Transverse colon (tissue), 3 donors: ENCODE results near the gene ACOT4.

Experiments
- EP300 ChIP-seq: sonication (generic); formaldehyde crosslinking; IDR thresholded peaks from one replicate; pipeline ENCODE4 v1.6.1; 2017; ENCODE audit warnings: antibody characterized with exemption, low read depth
- POLR2A ChIP-seq: fragments of 450-650 bp; IDR thresholded peaks from one replicate; pipeline ENCODE4 v1.6.1; 2016; ENCODE audit warnings: antibody characterized with exemption, mild to moderate bottlenecking, moderate library complexity
- TF ChIP-seq, protein P1 (sequence below), 5 experiments: fragments of 200-600 bp in 3 of 5; fragments of 450-650 bp in 2 of 5; sonication (generic) in 3 of 5; IDR thresholded peaks; 1 replicate in 2 of 5; 2 replicates in 3 of 5; pipeline ENCODE4 v1.5.1; 2016 to 2017; ENCODE audit warnings: antibody characterized with exemption in 5 of 5, inconsistent platforms in 3 of 5, mild to moderate bottlenecking in 2 of 5, moderate library complexity in 1 of 5

GRCh38 chr14:73627151-73627558 is 35.5 kb downstream of the ACOT4 start:
- TF ChIP-seq, protein P1, sequence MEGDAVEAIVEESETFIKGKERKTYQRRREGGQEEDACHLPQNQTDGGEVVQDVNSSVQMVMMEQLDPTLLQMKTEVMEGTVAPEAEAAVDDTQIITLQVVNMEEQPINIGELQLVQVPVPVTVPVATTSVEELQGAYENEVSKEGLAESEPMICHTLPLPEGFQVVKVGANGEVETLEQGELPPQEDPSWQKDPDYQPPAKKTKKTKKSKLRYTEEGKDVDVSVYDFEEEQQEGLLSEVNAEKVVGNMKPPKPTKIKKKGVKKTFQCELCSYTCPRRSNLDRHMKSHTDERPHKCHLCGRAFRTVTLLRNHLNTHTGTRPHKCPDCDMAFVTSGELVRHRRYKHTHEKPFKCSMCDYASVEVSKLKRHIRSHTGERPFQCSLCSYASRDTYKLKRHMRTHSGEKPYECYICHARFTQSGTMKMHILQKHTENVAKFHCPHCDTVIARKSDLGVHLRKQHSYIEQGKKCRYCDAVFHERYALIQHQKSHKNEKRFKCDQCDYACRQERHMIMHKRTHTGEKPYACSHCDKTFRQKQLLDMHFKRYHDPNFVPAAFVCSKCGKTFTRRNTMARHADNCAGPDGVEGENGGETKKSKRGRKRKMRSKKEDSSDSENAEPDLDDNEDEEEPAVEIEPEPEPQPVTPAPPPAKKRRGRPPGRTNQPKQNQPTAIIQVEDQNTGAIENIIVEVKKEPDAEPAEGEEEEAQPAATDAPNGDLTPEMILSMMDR (IDR thresholded peaks at IDR 0.05), result no peak
- no peak for TF ChIP-seq POLR2A
- TF ChIP-seq EP300, result no peak
